Measurements from ENCODE around the gene GZF1.

Gene GZF1

GRCh38 chr20:23370873-23371272 lies 8.9 kb downstream of the GZF1 start:
- no peak for TF ChIP-seq CTCF (IDR thresholded peaks at IDR 0.05; ENCODE audit: low read depth, low read length)
- Histone ChIP-seq H3K27me3 (ENCODE audit: insufficient read depth, low read depth, severe bottlenecking) (no peaks in the 10 kb centered on the region), H3K4me3 (ENCODE audit: low read depth, low read length) (no peak overlapping the region), H3K36me3 (peaks cover 93% of the 10 kb centered on the region), H3K27ac (no peak overlapping the region), H3K9me3 (ENCODE audit: severe bottlenecking) (no peaks in the 10 kb centered on the region)
- no peak for DNase-seq

GRCh38 chr20:23371496-23371895 lies 9.5 kb downstream of the GZF1 start:
- Histone ChIP-seq H3K9me3 (ENCODE audit: severe bottlenecking) (no peaks in the 10 kb centered on the region), H3K4me3 (ENCODE audit: low read depth, low read length) (no peak overlapping the region), H3K36me3 (peaks cover 91% of the 10 kb centered on the region), H3K27ac (no peak overlapping the region), H3K27me3 (ENCODE audit: insufficient read depth, low read depth, severe bottlenecking) (no peaks in the 10 kb centered on the region)
- no peak for DNase-seq
- TF ChIP-seq CTCF (IDR thresholded peaks at IDR 0.05; ENCODE audit: low read depth, low read length) = no peak

DNA sequence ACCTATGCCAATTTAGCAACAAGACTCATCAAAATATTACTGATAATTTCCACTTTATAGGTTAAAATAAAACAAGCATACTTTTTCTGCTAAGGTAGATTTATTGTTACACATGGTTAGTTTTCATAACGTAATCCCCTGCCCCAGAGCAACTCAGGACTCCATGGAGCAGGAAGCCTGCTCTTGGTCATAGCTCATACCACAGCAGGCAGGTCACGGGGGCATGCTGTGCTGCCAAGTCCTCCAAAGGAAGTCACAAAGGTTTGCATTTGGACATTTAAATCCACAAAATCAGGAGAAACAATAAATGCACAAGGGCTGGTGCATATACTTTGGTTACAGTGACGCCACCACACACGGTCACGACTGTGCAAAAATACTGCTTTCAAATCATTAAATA lies 12.5 kb downstream of the GZF1 start:
- no peak overlapping the region for H3K27ac ChIP-seq
- no peaks in the 10 kb centered on the region for H3K27me3 ChIP-seq (ENCODE audit: insufficient read depth, low read depth, severe bottlenecking)
- H3K4me3 ChIP-seq (ENCODE audit: low read depth, low read length) = no peak overlapping the region
- no peak for DNase-seq
- H3K36me3 ChIP-seq = peaks cover 84% of the 10 kb centered on the region
- no peaks in the 10 kb centered on the region for H3K9me3 ChIP-seq (ENCODE audit: severe bottlenecking)
- TF ChIP-seq CTCF (IDR thresholded peaks at IDR 0.05; ENCODE audit: low read depth, low read length) = no peak

- Histone ChIP-seq H3K9me3 (ENCODE audit: severe bottlenecking) (no peaks in the 10 kb centered on the region), H3K36me3 (peaks cover 84% of the 10 kb centered on the region)
- TF ChIP-seq CTCF (IDR thresholded peaks at IDR 0.05; ENCODE audit: low read depth, low read length) = no peak
Observed at GRCh38 chr20:23375827-23376226, 13.8 kb downstream of the GZF1 start.

DNA sequence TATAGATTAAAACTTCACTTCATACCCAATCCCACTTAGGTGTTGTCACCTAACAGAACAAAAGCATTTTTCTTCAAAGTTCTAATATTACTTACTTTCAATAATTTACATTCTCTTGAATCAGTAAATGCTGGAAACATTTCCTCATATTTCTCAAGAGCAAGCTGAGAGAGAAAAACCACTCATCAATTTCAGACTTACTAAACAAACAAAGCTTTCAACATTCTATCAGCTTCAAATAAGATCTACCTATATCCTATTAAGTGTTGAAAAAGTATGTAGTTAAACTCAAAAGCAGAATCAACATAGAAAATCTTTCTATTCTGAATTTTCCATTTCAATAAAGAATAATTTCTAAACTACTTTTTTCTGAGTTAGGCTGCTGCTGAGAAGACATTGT lies 17.8 kb downstream of the GZF1 start:
- no peaks in the 10 kb centered on the region for H3K27me3 ChIP-seq (ENCODE audit: insufficient read depth, low read depth, severe bottlenecking)
- no peak for TF ChIP-seq CTCF (IDR thresholded peaks at IDR 0.05; ENCODE audit: low read depth, low read length)
- DNase-seq = no peak
- no peaks in the 10 kb centered on the region for H3K9me3 ChIP-seq (ENCODE audit: severe bottlenecking)
- H3K4me3 ChIP-seq (ENCODE audit: low read depth, low read length) = no peak overlapping the region
- peaks cover 64% of the 10 kb centered on the region for H3K36me3 ChIP-seq
- H3K27ac ChIP-seq = no peak overlapping the region

More at GRCh38 chr20:23375827-23376226, 13.8 kb downstream of the GZF1 start:
- no peak overlapping the region for H3K4me3 ChIP-seq (ENCODE audit: low read depth, low read length)
- H3K27me3 ChIP-seq (ENCODE audit: insufficient read depth, low read depth, severe bottlenecking) = no peaks in the 10 kb centered on the region
- DNase-seq = no peak
- H3K27ac ChIP-seq = no peak overlapping the region

- Histone ChIP-seq H3K4me3 (ENCODE audit: low read depth, low read length) (no peak overlapping the region), H3K27ac (no peak overlapping the region), H3K36me3 (peaks cover 60% of the 10 kb centered on the region), H3K27me3 (ENCODE audit: insufficient read depth, low read depth, severe bottlenecking) (no peaks in the 10 kb centered on the region), H3K9me3 (ENCODE audit: severe bottlenecking) (no peaks in the 10 kb centered on the region)
- no peak for TF ChIP-seq CTCF (IDR thresholded peaks at IDR 0.05; ENCODE audit: low read depth, low read length)
- DNase-seq = no peak
Observed at GRCh38 chr20:23381876-23382275, 19.9 kb downstream of the GZF1 start.

Measured in WERI-Rb-1 (cell line).